Muscle layer of duodenum (tissue), 2 donors: Measurements from ENCODE around the gene BBLN.

Source experiments
- H3K27ac ChIP-seq: one replicate; pipeline ENCODE4 v1.7.0; 2013; ENCODE audit warnings: mild to moderate bottlenecking, low read length
- H3K27me3 ChIP-seq: one replicate; pipeline ENCODE4 v1.7.0; 2013; ENCODE audit warnings: low read depth, mild to moderate bottlenecking, control low read depth, low read length
- H3K36me3 ChIP-seq, 2 donors: one replicate each; pipeline ENCODE4 v1.7.0; 2013; ENCODE audit warnings: low read length in 2 of 2, control low read depth in 1 of 2, mild to moderate bottlenecking in 1 of 2; ENCODE audit not compliant: insufficient read depth in 2 of 2, control insufficient read depth in 1 of 2
- H3K4me1 ChIP-seq, 2 donors: one replicate each; pipeline ENCODE4 v1.7.0; 2013; ENCODE audit warnings: low read length in 2 of 2, mild to moderate bottlenecking in 2 of 2, control low read depth in 1 of 2, moderate library complexity in 1 of 2; ENCODE audit not compliant: insufficient read depth in 2 of 2, control insufficient read depth in 1 of 2
- H3K4me3 ChIP-seq, 2 donors: one replicate each; pipeline ENCODE4 v1.7.0; 2013; ENCODE audit warnings: low read length in 2 of 2, low read depth in 1 of 2, mild to moderate bottlenecking in 1 of 2
- H3K9me3 ChIP-seq, 2 donors: one replicate each; pipeline ENCODE4 v1.7.0; 2013; ENCODE audit warnings: low read length in 2 of 2, control low read depth in 1 of 2, mild to moderate bottlenecking in 1 of 2; ENCODE audit not compliant: control insufficient read depth in 1 of 2
- donor health status: healthy.

The BBLN gene

DNA sequence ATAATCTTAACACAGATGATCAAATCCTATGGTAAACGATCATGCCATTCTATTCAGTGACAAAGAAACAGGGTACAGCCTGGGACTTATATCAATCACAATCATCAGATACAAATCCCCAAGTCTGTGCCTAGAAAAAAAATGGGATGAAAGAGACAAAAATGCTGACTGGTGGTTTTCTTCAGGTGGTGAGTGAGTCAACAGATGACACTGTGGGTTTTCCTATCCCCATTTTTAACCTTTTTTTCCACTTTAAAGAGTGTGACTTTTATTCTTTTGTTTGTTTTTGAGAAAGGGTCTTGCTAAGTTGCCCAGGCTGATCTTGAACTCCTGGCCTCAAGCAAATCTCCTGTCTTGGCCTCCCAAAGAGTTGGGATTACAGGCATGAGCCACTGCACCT is 28.1 kb downstream of the BBLN start:
- Histone ChIP-seq H3K27ac (no peak overlapping the region), H3K27me3 (no peaks in the 10 kb centered on the region), H3K9me3 (no peaks in the 10 kb centered on the region), H3K4me1 (peaks cover 0 to 12% of the 10 kb centered on the region in 2 donors), H3K4me3 (no peak overlapping the region), H3K36me3 (peaks cover 10 to 33% of the 10 kb centered on the region in 2 donors)

- Histone ChIP-seq H3K36me3 (peaks cover 7 to 21% of the 10 kb centered on the region in 2 donors), H3K27ac (no peak overlapping the region), H3K27me3 (no peaks in the 10 kb centered on the region), H3K4me3 (peak overlapping the region in 1 of 2 donors; percentile 84), H3K4me1 (peaks cover 0 to 12% of the 10 kb centered on the region in 2 donors), H3K9me3 (no peaks in the 10 kb centered on the region)
These were observed 29.9 kb downstream of the BBLN start for GRCh38 chr9:128190013-128190412.

DNA sequence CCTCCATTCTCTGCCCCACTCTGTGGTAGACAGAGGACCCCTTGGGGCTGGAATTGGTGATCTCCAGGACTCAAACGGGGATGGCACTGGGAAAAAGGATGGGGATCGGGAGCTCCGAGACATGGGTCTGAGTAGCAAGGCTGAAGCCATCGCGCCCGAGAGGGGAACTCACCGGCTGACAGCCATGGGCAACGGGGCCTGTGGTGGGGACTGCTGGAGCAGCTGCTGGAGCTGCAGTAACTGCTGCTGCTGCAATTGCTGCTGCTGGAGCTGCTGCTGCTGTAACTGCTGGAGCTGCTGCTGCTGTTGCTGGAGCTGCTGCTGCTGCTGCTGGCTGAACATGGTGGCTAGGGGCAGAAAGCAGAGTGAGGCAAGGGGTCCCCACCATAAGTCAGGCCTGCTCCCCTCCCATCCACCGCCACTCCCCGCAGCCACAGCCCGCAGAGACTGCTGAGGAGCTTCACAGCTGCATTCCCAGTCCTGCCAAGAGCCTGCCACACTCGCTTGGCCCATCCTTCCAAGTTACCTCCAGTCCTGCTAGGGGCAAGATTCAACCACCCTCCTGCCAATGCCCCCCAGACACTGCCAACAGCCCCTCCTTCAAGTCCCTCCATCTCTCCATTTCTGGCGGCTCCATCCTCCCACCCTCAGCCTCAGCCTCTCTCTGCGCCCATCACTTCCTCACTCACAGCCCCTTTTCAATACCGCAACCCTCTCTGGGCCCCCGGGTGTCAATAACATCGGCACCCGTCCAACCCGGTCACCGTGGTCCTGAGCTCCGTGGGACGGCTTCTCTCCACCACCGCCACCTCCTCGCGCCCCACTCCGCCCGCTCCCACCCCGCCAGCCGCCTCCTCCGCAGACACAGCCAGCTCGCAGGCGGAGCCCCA is 30.7 kb downstream of the BBLN start:
- Histone ChIP-seq H3K27ac (peak overlapping the region; percentile 67), H3K9me3 (no peaks in the 10 kb centered on the region), H3K36me3 (peaks cover under 1 to 13% of the 10 kb centered on the region in 2 donors), H3K27me3 (no peaks in the 10 kb centered on the region), H3K4me1 (peaks cover 0 to 12% of the 10 kb centered on the region in 2 donors), H3K4me3 (peak overlapping the region; percentile 76 to 84)

DNA sequence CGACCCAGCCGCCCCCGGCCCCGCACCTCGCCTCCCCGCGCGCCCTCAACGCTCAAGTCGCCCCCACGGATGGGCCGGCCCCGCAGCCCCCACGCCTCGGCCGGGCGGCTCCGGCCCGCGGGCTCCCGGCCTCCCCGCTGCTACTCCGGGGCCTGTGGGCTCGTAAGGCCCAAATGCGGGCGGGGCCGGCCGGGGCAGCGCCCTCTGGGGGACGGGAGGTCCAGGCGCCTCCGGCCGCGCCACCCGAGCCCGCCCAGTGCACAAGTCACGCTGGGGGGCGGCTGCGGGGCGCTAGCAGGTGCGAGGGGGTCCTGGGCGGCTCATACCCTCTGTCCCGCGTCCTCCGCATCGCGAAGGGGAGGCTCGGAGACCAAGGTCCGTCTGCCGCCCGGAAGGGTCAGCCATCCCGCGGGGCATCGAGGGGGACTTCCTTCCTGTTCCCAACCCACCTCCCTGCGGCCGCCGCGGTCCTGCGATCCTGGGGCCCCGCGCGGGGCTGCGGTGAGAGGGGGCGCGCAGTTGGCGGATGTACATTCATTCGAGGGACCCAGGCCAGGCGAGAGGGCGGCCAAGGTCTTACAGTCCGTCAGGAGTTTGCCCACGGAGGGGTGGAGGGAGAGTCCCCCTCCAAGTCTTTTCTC is 31.5 kb downstream of the BBLN start, which contains the start of gene CIZ1:
TSS of gene CIZ1 (minus strand) at position 167 of the 641 bp plus-strand sequence. CDS start 715 bp downstream, outside the sequence.
- Histone ChIP-seq H3K4me3 (peak within 1 kb of the TSS; percentile 76 to 84), H3K27ac (peak within 1 kb of the TSS; percentile 67), H3K4me1 (peaks cover 0 to 12% of the 10 kb centered on the region in 2 donors), H3K36me3 (peaks cover 0 to 9% of the 10 kb centered on the region in 2 donors), H3K9me3 (no peaks in the 10 kb centered on the region), H3K27me3 (no peaks in the 10 kb centered on the region)

- Histone ChIP-seq H3K4me3 (peak overlapping the region in 1 of 2 donors; percentile 53), H3K27ac (no peak overlapping the region), H3K36me3 (peaks cover 0 to 5% of the 10 kb centered on the region in 2 donors), H3K9me3 (no peaks in the 10 kb centered on the region), H3K27me3 (no peaks in the 10 kb centered on the region), H3K4me1 (peaks cover 0 to 12% of the 10 kb centered on the region in 2 donors)
These were observed 32.7 kb downstream of the BBLN start for GRCh38 chr9:128192601-128193371.

- no peak overlapping the region for H3K4me3 ChIP-seq
- H3K27ac ChIP-seq, result no peak overlapping the region
- H3K36me3 ChIP-seq, result peaks cover 0 to 5% of the 10 kb centered on the region in 2 donors
- H3K9me3 ChIP-seq, result no peaks in the 10 kb centered on the region
- no peaks in the 10 kb centered on the region for H3K27me3 ChIP-seq
- peaks cover 0 to 12% of the 10 kb centered on the region in 2 donors for H3K4me1 ChIP-seq
These were observed 33.5 kb downstream of the BBLN start for GRCh38 chr9:128193469-128194096.

DNA sequence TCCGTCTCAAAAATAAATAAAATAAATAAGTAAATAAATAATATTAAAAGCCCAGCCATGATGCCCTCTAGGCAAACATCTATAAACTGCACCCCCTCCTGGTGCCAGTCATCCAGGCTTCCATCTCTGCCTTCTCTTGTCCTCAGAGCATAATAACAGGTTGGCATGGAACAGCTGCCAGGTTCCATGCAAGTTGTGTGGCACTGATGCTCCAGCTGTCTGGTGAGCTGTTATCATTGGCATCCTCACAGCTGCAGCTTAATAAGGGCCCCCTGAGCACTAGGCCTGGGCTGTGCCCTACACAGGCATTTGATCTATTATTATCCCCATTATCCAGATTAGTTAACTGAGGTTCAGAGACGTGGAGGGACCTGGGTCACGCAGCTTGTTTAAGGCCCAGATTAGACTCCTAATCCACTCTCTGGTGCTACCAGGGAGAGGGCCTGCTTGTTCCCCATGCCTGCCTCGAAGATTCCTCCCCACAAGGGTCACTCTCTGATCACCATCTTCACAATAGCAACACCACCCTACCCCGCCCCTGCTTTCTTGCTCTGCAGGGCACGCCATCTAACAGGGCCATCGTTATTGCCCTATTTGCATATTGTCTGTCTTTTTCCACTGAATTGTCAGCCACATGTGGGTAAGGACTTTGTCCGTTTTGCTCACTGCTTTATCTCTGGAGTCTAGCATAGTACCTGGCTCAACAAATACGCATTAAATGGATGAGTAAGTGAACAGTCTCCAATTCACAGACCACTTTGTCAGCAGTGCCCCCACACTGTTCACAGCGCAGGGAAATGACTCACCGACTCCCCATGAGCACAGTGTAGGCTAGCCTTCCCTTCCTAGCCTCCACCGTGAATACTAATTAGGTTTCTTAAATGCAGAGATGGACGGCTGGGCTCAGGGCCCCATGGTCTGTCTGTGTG is 41.6 kb downstream of the BBLN start:
- Histone ChIP-seq H3K9me3 (no peaks in the 10 kb centered on the region), H3K36me3 (no peaks in the 10 kb centered on the region), H3K4me3 (no peak overlapping the region), H3K27me3 (peaks cover 14% of the 10 kb centered on the region), H3K27ac (no peak overlapping the region), H3K4me1 (peaks cover 0 to 12% of the 10 kb centered on the region in 2 donors)

DNA sequence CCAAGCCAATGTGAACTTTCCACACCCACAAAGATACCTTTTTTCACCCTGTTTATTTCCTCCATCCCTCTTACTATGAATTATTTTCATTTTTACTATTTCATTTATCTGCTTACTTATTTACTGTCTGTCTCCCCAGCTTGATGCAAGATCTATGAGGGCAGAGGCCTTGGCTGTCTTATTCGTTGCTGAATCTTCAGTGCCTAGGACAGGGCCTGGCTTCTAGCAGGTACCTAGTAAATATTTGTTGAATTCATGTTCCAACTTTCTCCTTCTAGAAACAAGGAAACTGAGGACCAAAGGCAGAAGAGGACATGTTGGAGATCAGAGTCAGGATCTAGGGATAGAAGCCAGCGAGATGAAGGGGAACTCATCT is 42.6 kb downstream of the BBLN start:
- Histone ChIP-seq H3K36me3 (no peaks in the 10 kb centered on the region), H3K27me3 (peaks cover 14% of the 10 kb centered on the region), H3K9me3 (no peaks in the 10 kb centered on the region), H3K4me3 (peak overlapping the region; percentile 39 to 73), H3K27ac (no peak overlapping the region), H3K4me1 (peaks cover 0 to 12% of the 10 kb centered on the region in 2 donors)

DNA sequence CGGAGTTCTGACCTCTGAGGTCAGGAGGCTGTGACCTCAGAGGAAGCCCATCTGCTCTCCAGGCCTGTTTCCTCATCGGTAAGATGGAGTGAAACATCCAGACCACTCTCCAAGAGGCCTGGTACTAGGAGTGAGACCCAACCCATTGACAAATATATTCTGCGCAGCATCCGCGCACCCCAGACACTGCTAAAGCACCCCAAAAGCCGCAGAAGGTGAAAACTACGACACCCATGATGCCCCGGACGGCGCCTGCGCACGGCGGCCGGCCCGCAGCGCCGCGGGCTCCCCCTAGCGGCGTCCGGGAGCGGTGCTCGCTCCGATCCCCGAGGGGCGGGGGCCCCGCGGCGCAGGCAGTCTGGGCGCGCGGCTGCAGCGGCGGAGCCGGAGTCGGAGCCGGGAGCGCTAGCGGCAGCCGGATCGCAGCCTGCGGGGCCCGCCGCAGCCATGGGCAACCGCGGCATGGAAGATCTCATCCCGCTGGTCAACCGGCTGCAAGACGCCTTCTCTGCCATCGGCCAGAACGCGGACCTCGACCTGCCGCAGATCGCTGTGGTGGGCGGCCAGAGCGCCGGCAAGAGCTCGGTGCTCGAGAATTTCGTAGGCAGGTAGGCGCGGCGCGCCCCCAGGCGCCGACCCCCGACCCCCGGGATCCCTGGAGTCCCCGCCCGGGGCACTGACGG is 43.1 kb downstream of the BBLN start, which contains the start of gene DNM1:
TSS of gene DNM1 (plus strand) at position 356 of the 683 bp plus-strand sequence. CDS start at position 448, 92 bp downstream.
- Histone ChIP-seq H3K4me3 (peak within 1 kb of the TSS; percentile 55 to 73), H3K27ac (no peak within 1 kb of the TSS), H3K9me3 (no peaks in the 10 kb centered on the region), H3K4me1 (peaks cover 0 to 12% of the 10 kb centered on the region in 2 donors), H3K27me3 (peaks cover 14% of the 10 kb centered on the region), H3K36me3 (no peaks in the 10 kb centered on the region)
